ENCODE data around the gene SRRM4.

Gene SRRM4

DNA sequence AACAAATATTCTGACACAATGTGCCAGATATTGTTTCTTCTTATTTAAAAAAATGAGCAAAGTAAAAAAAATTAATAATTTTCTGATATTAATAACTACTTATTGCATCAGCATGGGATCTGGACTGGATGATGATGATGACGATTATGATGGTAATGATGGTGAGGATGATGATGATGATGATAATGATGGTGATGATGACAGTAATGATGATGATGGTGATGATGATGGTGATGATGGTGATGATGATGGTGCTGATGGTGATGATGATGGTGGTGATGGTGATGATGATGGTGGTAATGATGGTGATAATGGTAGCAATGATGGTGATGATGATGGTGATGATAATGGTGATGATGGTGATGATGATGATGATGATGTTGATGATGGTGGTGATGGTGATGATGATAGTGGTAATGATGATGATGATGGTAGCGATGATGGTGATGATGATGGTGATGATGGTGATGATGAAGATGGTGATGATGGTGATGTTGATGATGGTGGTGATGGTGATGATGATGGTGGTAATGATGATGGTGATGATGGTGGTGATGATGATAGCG is 94.0 kb downstream of the SRRM4 start:
- Mint-ChIP-seq H3K36me3 (ENCODE audit: low read depth) (no peaks in the 10 kb centered on the region), H3K4me1 (no peaks in the 10 kb centered on the region), H3K27me3 (ENCODE audit: low read depth) (peaks cover 23% of the 10 kb centered on the region), H3K9me3 (no peaks in the 10 kb centered on the region), H3K4me3 (no peak overlapping the region), H3K27ac (no peak overlapping the region)
- TF ChIP-seq, protein P1, sequence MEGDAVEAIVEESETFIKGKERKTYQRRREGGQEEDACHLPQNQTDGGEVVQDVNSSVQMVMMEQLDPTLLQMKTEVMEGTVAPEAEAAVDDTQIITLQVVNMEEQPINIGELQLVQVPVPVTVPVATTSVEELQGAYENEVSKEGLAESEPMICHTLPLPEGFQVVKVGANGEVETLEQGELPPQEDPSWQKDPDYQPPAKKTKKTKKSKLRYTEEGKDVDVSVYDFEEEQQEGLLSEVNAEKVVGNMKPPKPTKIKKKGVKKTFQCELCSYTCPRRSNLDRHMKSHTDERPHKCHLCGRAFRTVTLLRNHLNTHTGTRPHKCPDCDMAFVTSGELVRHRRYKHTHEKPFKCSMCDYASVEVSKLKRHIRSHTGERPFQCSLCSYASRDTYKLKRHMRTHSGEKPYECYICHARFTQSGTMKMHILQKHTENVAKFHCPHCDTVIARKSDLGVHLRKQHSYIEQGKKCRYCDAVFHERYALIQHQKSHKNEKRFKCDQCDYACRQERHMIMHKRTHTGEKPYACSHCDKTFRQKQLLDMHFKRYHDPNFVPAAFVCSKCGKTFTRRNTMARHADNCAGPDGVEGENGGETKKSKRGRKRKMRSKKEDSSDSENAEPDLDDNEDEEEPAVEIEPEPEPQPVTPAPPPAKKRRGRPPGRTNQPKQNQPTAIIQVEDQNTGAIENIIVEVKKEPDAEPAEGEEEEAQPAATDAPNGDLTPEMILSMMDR (IDR thresholded peaks at IDR 0.05; ENCODE audit: unreplicated experiment in 3 of 3): no peak

DNA sequence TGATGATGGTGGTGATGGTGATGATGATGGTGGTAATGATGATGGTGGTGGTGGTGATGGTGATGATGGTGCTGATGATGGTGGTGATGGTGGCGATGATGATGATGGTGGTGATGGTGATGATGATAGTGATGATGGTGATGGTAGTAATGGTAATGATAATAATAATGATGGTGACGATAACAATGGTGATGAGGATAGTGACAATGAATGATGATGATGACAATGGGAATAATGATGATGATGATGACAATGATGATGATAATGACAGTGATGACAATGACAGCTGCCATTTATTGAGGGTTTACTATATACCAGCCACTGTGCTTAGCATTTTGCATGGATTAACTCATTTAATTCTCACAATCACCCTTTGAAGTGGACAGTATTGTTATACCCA is 94.6 kb downstream of the SRRM4 start:
- Mint-ChIP-seq H3K27ac (no peak overlapping the region), H3K9me3 (no peaks in the 10 kb centered on the region), H3K36me3 (ENCODE audit: low read depth) (no peaks in the 10 kb centered on the region), H3K4me3 (no peak overlapping the region), H3K4me1 (no peaks in the 10 kb centered on the region), H3K27me3 (ENCODE audit: low read depth) (peaks cover 29% of the 10 kb centered on the region)
- TF ChIP-seq, protein P1 (IDR thresholded peaks at IDR 0.05; ENCODE audit: unreplicated experiment in 3 of 3): no peak

DNA sequence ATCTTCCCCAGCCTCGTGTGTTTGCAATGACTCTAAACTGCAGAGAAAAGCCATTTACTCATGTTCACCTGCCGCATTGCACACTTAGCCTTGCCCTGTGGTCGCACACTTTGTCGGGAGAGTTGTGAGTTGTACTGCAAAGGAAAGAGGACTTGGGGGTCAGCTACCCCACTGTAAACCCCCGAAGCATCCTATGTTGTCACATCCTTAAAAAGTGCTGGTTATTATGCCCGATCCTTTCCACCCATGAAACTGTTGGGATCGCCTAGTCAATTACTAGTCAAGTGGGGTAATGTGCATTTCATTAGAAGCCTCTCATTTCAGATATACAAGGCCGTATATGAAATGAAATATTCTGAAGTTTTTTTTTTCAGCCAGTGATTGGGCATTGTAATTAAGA is 98.2 kb downstream of the SRRM4 start:
- no peak overlapping the region for H3K4me3 Mint-ChIP-seq
- H3K36me3 Mint-ChIP-seq (ENCODE audit: low read depth): no peaks in the 10 kb centered on the region
- no peaks in the 10 kb centered on the region for H3K9me3 Mint-ChIP-seq
- H3K4me1 Mint-ChIP-seq: no peaks in the 10 kb centered on the region
- TF ChIP-seq, protein P1 (IDR thresholded peaks at IDR 0.05; ENCODE audit: unreplicated experiment in 3 of 3): no peak
- peaks cover 43% of the 10 kb centered on the region for H3K27me3 Mint-ChIP-seq (ENCODE audit: low read depth)
- no peak overlapping the region for H3K27ac Mint-ChIP-seq

DNA sequence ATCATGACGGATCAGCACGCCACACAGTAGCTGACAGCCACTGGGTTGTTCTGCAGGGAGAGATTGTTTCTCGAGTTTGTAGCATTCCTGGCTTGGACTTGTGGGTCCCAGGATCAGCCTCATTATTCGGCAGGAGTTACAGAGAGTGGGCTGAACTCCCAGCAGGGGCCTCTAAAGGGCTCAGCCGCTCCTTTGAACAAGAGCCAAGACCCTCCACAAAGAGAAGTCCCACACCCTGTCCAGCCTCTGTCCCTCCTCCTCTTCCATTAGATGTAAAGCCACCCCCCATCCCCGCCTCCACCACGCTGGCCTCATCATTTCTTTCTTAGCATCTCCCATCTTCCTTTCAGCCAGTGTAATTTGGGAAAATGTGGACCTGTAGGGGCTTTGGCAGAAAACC is 100.7 kb downstream of the SRRM4 start:
- Mint-ChIP-seq H3K4me3 (no peak overlapping the region), H3K27ac (no peak overlapping the region), H3K9me3 (no peaks in the 10 kb centered on the region), H3K27me3 (ENCODE audit: low read depth) (peaks cover 57% of the 10 kb centered on the region), H3K4me1 (no peaks in the 10 kb centered on the region), H3K36me3 (ENCODE audit: low read depth) (no peaks in the 10 kb centered on the region)
- TF ChIP-seq, protein P1 (IDR thresholded peaks at IDR 0.05; ENCODE audit: unreplicated experiment in 3 of 3): no peak

DNA sequence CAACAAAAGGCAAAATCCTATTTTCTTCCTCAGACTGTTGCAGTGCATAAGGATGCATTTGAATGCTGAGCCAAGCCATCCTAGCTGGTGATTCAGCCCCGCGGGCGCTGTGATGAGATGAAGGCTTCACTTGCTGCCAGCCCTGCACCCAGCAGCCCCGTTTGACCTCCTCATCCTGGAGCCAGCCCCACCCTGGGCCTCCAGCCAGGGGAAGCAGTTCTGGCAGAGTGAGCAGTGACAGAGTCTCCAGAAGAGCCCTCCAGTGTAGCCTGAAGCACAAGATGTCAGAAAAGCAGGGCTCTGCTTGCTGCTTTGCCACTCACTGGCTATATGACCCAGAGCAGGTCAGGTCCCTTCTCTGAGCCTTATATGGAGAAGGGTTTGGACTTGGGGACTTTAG is 101.2 kb downstream of the SRRM4 start:
- TF ChIP-seq, protein P1 (IDR thresholded peaks at IDR 0.05; ENCODE audit: unreplicated experiment in 3 of 3): no peak
- peaks cover 62% of the 10 kb centered on the region for H3K27me3 Mint-ChIP-seq (ENCODE audit: low read depth)
- H3K4me3 Mint-ChIP-seq: no peak overlapping the region
- no peaks in the 10 kb centered on the region for H3K36me3 Mint-ChIP-seq (ENCODE audit: low read depth)
- H3K9me3 Mint-ChIP-seq: no peaks in the 10 kb centered on the region
- H3K27ac Mint-ChIP-seq: no peak overlapping the region
- no peaks in the 10 kb centered on the region for H3K4me1 Mint-ChIP-seq

DNA sequence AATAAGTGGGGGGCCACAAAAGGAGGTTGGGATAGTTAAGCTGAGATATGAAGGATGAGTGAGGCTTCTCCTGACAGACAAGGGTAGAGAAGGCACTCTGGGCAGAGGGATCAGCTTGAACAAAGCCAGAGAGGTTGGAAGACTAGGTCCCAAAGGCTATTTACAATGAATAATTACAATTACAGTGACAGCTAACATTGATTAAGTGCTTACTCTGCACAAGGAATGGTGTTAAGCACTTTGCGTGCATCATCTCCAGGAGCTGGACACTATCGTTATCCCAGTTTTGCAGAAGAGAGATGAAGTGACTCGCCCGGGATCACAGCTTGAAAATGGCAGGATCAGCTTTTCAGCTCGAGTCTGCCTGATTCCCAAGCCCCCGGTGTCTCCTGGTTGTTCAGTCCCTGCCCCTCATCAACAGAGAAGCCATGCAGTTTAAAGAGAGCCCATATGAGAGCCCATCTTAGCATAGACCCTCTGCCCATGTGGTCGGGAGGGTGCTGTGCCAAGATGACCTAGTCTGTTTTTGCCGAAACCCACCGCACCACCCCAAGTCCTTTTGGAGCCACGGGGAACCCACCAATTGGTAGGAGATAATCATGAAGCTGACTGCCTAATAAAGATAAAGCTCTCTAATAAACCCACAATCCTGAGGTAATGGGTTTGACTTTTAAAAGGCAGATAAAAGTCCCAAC is 107.5 kb downstream of the SRRM4 start:
- TF ChIP-seq, protein P1 (IDR thresholded peaks at IDR 0.05; ENCODE audit: unreplicated experiment in 3 of 3): no peak
- H3K36me3 Mint-ChIP-seq (ENCODE audit: low read depth): no peaks in the 10 kb centered on the region
- H3K4me1 Mint-ChIP-seq: no peaks in the 10 kb centered on the region
- peaks cover 60% of the 10 kb centered on the region for H3K27me3 Mint-ChIP-seq (ENCODE audit: low read depth)
- no peaks in the 10 kb centered on the region for H3K9me3 Mint-ChIP-seq
- H3K4me3 Mint-ChIP-seq: no peak overlapping the region
- H3K27ac Mint-ChIP-seq: no peak overlapping the region

All from nephron (organoid).